Measurements from ENCODE around the gene CALY. TPM values are rescaled to one million over a fixed set of nuclear protein-coding genes. Genes with fewer than 3 reads are reported as not detected.

The CALY gene
- total RNA-seq, 1 experiment from 2014 or later, result 0.47 TPM

DNA sequence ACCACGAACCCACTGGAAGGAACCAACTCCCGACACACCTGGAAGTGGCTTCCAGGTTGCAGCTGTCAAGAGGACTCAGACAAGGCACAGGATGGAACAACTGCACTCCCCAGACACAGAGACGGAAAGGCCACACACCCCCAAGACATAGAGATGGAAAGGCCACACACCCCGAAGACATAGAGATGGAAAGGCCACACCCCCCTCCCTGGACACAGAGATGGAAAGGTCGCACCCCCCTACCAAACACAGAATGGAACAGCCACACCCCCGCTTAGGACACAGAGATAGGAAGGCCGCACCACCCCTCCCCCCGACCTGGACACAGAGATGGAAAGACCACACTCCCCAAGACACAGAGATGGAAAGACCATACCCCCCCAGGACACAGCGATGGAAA lies 20.4 kb downstream of the CALY start:
- intact Hi-C loops (cut with micrococcal nuclease), result no loop called here
- H3K4me2 ChIP-seq (ENCODE audit: low read length), result no peak overlapping the region
- TF ChIP-seq, protein P1, sequence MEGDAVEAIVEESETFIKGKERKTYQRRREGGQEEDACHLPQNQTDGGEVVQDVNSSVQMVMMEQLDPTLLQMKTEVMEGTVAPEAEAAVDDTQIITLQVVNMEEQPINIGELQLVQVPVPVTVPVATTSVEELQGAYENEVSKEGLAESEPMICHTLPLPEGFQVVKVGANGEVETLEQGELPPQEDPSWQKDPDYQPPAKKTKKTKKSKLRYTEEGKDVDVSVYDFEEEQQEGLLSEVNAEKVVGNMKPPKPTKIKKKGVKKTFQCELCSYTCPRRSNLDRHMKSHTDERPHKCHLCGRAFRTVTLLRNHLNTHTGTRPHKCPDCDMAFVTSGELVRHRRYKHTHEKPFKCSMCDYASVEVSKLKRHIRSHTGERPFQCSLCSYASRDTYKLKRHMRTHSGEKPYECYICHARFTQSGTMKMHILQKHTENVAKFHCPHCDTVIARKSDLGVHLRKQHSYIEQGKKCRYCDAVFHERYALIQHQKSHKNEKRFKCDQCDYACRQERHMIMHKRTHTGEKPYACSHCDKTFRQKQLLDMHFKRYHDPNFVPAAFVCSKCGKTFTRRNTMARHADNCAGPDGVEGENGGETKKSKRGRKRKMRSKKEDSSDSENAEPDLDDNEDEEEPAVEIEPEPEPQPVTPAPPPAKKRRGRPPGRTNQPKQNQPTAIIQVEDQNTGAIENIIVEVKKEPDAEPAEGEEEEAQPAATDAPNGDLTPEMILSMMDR (IDR thresholded peaks at IDR 0.05 in 2 of 3, conservative IDR thresholded peaks at IDR 0.05 in 1 of 3; ENCODE audit: borderline replicate concordance in 1 of 3, insufficient read depth in 1 of 3, low read depth in 2 of 3, low read length in 2 of 3), result no peak
- TF ChIP-seq, protein P2, sequence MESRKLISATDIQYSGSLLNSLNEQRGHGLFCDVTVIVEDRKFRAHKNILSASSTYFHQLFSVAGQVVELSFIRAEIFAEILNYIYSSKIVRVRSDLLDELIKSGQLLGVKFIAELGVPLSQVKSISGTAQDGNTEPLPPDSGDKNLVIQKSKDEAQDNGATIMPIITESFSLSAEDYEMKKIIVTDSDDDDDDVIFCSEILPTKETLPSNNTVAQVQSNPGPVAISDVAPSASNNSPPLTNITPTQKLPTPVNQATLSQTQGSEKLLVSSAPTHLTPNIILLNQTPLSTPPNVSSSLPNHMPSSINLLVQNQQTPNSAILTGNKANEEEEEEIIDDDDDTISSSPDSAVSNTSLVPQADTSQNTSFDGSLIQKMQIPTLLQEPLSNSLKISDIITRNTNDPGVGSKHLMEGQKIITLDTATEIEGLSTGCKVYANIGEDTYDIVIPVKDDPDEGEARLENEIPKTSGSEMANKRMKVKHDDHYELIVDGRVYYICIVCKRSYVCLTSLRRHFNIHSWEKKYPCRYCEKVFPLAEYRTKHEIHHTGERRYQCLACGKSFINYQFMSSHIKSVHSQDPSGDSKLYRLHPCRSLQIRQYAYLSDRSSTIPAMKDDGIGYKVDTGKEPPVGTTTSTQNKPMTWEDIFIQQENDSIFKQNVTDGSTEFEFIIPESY (IDR thresholded peaks at IDR 0.05; ENCODE audit: extremely low read depth, insufficient replicate concordance, low read length), result no peak
- TF ChIP-seq ELF1 (IDR thresholded peaks at IDR 0.05; ENCODE audit: borderline replicate concordance, low read depth) (no peak), CBX3 (IDR thresholded peaks at IDR 0.05; ENCODE audit: low read depth) (no peak), ZFX (IDR thresholded peaks at IDR 0.05) (no peak), RAD21 (IDR thresholded peaks at IDR 0.05; ENCODE audit: low read depth) (no peak), CEBPB (IDR thresholded peaks at IDR 0.05; ENCODE audit: low read depth) (no peak), SIN3A (IDR thresholded peaks at IDR 0.05; ENCODE audit: low read depth) (no peak), JUND (IDR thresholded peaks at IDR 0.05) (no peak), YY1 (IDR thresholded peaks at IDR 0.05; ENCODE audit: extremely low read depth, insufficient replicate concordance, low read depth, low read length) (no peak), SP1 (IDR thresholded peaks at IDR 0.05; ENCODE audit: low read depth) (no peak), ZNF274 (IDR thresholded peaks at IDR 0.05; ENCODE audit: low read depth, low read length) (no peak), EZH2phosphoT487 (IDR thresholded peaks at IDR 0.05; ENCODE audit: borderline replicate concordance) (no peak), SRF (IDR thresholded peaks at IDR 0.05; ENCODE audit: low read depth) (no peak), POLR2AphosphoS5 (IDR thresholded peaks at IDR 0.05; ENCODE audit: low read depth, low read length) (no peak), FOSL1 (IDR thresholded peaks at IDR 0.05; ENCODE audit: low read depth) (no peak), EGR1 (IDR thresholded peaks at IDR 0.05; ENCODE audit: low read depth) (no peak), EZH2 (IDR thresholded peaks at IDR 0.05) (no peak)
- TF ChIP-seq, protein P3, sequence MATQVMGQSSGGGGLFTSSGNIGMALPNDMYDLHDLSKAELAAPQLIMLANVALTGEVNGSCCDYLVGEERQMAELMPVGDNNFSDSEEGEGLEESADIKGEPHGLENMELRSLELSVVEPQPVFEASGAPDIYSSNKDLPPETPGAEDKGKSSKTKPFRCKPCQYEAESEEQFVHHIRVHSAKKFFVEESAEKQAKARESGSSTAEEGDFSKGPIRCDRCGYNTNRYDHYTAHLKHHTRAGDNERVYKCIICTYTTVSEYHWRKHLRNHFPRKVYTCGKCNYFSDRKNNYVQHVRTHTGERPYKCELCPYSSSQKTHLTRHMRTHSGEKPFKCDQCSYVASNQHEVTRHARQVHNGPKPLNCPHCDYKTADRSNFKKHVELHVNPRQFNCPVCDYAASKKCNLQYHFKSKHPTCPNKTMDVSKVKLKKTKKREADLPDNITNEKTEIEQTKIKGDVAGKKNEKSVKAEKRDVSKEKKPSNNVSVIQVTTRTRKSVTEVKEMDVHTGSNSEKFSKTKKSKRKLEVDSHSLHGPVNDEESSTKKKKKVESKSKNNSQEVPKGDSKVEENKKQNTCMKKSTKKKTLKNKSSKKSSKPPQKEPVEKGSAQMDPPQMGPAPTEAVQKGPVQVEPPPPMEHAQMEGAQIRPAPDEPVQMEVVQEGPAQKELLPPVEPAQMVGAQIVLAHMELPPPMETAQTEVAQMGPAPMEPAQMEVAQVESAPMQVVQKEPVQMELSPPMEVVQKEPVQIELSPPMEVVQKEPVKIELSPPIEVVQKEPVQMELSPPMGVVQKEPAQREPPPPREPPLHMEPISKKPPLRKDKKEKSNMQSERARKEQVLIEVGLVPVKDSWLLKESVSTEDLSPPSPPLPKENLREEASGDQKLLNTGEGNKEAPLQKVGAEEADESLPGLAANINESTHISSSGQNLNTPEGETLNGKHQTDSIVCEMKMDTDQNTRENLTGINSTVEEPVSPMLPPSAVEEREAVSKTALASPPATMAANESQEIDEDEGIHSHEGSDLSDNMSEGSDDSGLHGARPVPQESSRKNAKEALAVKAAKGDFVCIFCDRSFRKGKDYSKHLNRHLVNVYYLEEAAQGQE (IDR thresholded peaks at IDR 0.05; ENCODE audit: low read depth), result no peak
- TF ChIP-seq, protein P4, sequence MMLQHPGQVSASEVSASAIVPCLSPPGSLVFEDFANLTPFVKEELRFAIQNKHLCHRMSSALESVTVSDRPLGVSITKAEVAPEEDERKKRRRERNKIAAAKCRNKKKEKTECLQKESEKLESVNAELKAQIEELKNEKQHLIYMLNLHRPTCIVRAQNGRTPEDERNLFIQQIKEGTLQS (IDR thresholded peaks at IDR 0.05), result no peak
- no peak for DNase-seq (ENCODE audit: low read depth, low spot score)
- BruUV-seq (replicated peaks), result no TSS peak
- H3K9me3 ChIP-seq (ENCODE audit: control insufficient read depth in 1 of 2, insufficient read depth in 1 of 2, low read depth in 1 of 2, low read length in 2 of 2), result no peaks in the 10 kb centered on the region
- RAD21 ChIA-PET (ENCODE audit: low non-redundant PET in 1 of 2, low total read pairs in 2 of 2, uncharacterized antibody in 2 of 2, unreplicated experiment in 2 of 2), result no interaction called here
- no peak for ATAC-seq
- no peak overlapping the region for H3K27ac ChIP-seq (ENCODE audit: low read depth, low read length)
- CTCF ChIA-PET, result interaction anchor here (1.1 kb wide), 1 partner anchor 13 kb away, joined by 6 read pairs; no protein-coding TSS in a partner anchor
- POLR2A ChIA-PET, result interaction anchor here (1.5 kb wide), 1 partner anchor 8 kb away, joined by 4 read pairs; no protein-coding TSS in a partner anchor
- 0 out of 4 replicates have a peak, but pooled peaks cover 0 to 3% of the 10 kb centered on the region in 2 experiments for H3K36me3 ChIP-seq (ENCODE audit: control insufficient read depth in 1 of 2, insufficient read depth in 2 of 2, low read length in 2 of 2)
- no peaks in the 10 kb centered on the region for H3K9me2 ChIP-seq (ENCODE audit: insufficient read depth)
- H3K27me3 ChIP-seq (ENCODE audit: insufficient read depth, low read length), result no peaks in the 10 kb centered on the region
- H2AFZ ChIP-seq (ENCODE audit: low read depth, low read length, poor library complexity, severe bottlenecking), result no peak overlapping the region
- H3K4me1 ChIP-seq (ENCODE audit: control insufficient read depth in 1 of 2, insufficient read depth in 2 of 2, low read length in 2 of 2), result no peaks in the 10 kb centered on the region; a peak in 1 of 4 replicates
- no peaks in the 10 kb centered on the region for H4K20me1 ChIP-seq (ENCODE audit: insufficient read depth)
- H3K9ac ChIP-seq (ENCODE audit: low read length), result no peak overlapping the region
- no peak overlapping the region for H3K4me3 ChIP-seq (replicated peaks in 1 of 2; ENCODE audit: low read depth in 1 of 2, low read length in 2 of 2)
- no peaks in the 10 kb centered on the region for H3K79me2 ChIP-seq (ENCODE audit: insufficient read depth, low read length)

Data from HCT116 (cell line).